Left ventricle myocardium inferior (tissue), 1 donor: Measurements from ENCODE around the gene SOAT2. TPM values are rescaled to one million over a fixed set of nuclear protein-coding genes. Genes with fewer than 3 reads are reported as not detected.

Experiments used
- DNase-seq: peaks from one replicate; pipeline ENCODE4 v3.0.0-alpha.2; 2020
- H3K27ac ChIP-seq: fragments of 200-600 bp; replicated peaks from 2 replicates; pipeline ENCODE4 v1.8.0; 2021
- H3K27me3 ChIP-seq: fragments of 200-600 bp; 2 replicates; pipeline ENCODE4 v1.8.0; 2021; ENCODE audit warnings: low read depth
- H3K36me3 ChIP-seq: fragments of 200-600 bp; 2 replicates; pipeline ENCODE4 v1.8.0; 2021
- H3K4me1 ChIP-seq: fragments of 200-600 bp; 2 replicates; pipeline ENCODE4 v1.8.0; 2021
- H3K4me3 ChIP-seq: fragments of 200-600 bp; 2 replicates; pipeline ENCODE4 v1.8.0; 2021; ENCODE audit warnings: mild to moderate bottlenecking, moderate library complexity
- H3K9me3 ChIP-seq: fragments of 200-600 bp; replicated peaks from 2 replicates; pipeline ENCODE4 v1.8.0; 2021
- CTCF ChIP-seq: fragments of 200-600 bp; IDR thresholded peaks from 2 replicates; pipeline ENCODE4 v1.8.0; 2021; ENCODE audit warnings: antibody characterized with exemption, mild to moderate bottlenecking, borderline replicate concordance
- intact Hi-C: fragments of 100-400 bp; cut with micrococcal nuclease; formaldehyde crosslinking; loops from one replicate; pipeline ENCODE4 v1.11.0; 2022
- total RNA-seq: library from RNA; stranded (reverse); fragmentation: NEBNext Ultra II Directional; extraction: Animal tissue kit (Norgen Biotek cat#: 25700); gene quantifications from one replicate; pipeline ENCODE4 v1.2.1, GENCODE V29; 2021
- donor health status: DM: no; HTN: yes; CAD: no; lungs with severe emphysema.

The SOAT2 gene
- total RNA-seq, 1 donor from 2014 or later = not detected

GRCh38 chr12:53076461-53076860 is 26.8 kb upstream of the SOAT2 start:
- no peak for TF ChIP-seq CTCF
- intact Hi-C loops = no loop called here
- Histone ChIP-seq H3K4me1 (peaks cover 69% of the 10 kb centered on the region), H3K27me3 (no peaks in the 10 kb centered on the region), H3K36me3 (peaks cover 30% of the 10 kb centered on the region), H3K27ac (no peak overlapping the region), H3K9me3 (no peaks in the 10 kb centered on the region), H3K4me3 (no peak overlapping the region)
- DNase-seq = no peak

GRCh38 chr12:53077030-53077429 is 26.3 kb upstream of the SOAT2 start:
- DNase-seq = no peak
- no peaks in the 10 kb centered on the region for H3K27me3 ChIP-seq
- H3K36me3 ChIP-seq = peaks cover 30% of the 10 kb centered on the region
- no peak overlapping the region for H3K4me3 ChIP-seq
- TF ChIP-seq CTCF = no peak
- intact Hi-C loops = no loop called here
- no peak overlapping the region for H3K27ac ChIP-seq
- no peaks in the 10 kb centered on the region for H3K9me3 ChIP-seq
- peaks cover 64% of the 10 kb centered on the region for H3K4me1 ChIP-seq

- intact Hi-C loops = no loop called here
- TF ChIP-seq CTCF = no peak
- no peak for DNase-seq
- H3K4me1 ChIP-seq = peaks cover 49% of the 10 kb centered on the region
- H3K4me3 ChIP-seq = peak overlapping the region; percentile 87
- no peaks in the 10 kb centered on the region for H3K9me3 ChIP-seq
- no peaks in the 10 kb centered on the region for H3K27me3 ChIP-seq
- peak overlapping the region; percentile 98 for H3K27ac ChIP-seq
- peaks cover 30% of the 10 kb centered on the region for H3K36me3 ChIP-seq
These were observed 24.7 kb upstream of the SOAT2 start for GRCh38 chr12:53078425-53079225.

GRCh38 chr12:53079226-53080117 is 23.8 kb upstream of the SOAT2 start, which contains the start of gene SPRYD3:
SPRYD3 (minus strand) TSS chr12:53079390; CDS start chr12:53079333, 57 bp downstream.
- Histone ChIP-seq H3K4me1 (peaks cover 40% of the 10 kb centered on the region), H3K9me3 (peaks cover under 1% of the 10 kb centered on the region), H3K36me3 (peaks cover 29% of the 10 kb centered on the region), H3K4me3 (peak within 1 kb of the TSS; percentile 87), H3K27me3 (no peaks in the 10 kb centered on the region), H3K27ac (peak within 1 kb of the TSS; percentile 98)
- DNase-seq = peak; percentile 98
- intact Hi-C loops = no loop called here
- TF ChIP-seq CTCF = peak; percentile 11

- H3K27ac ChIP-seq = no peak overlapping the region
- H3K9me3 ChIP-seq = peaks cover 6% of the 10 kb centered on the region
- H3K27me3 ChIP-seq = no peaks in the 10 kb centered on the region
- intact Hi-C loops = no loop called here
- peaks cover 27% of the 10 kb centered on the region for H3K4me1 ChIP-seq
- no peak overlapping the region for H3K4me3 ChIP-seq
- no peaks in the 10 kb centered on the region for H3K36me3 ChIP-seq
- DNase-seq = no peak
- TF ChIP-seq CTCF = no peak
These were observed 20.6 kb upstream of the SOAT2 start for GRCh38 chr12:53082637-53083175.
